Activated naive CD4-positive, alpha-beta T cell (primary cell): ENCODE data around the gene SSR2.

Source experiments
- DNase-seq, 4 experiments: peaks; one replicate each; lab custom pipeline; 2025; lab: John Stamatoyannopoulos, UW

Gene SSR2

DNA sequence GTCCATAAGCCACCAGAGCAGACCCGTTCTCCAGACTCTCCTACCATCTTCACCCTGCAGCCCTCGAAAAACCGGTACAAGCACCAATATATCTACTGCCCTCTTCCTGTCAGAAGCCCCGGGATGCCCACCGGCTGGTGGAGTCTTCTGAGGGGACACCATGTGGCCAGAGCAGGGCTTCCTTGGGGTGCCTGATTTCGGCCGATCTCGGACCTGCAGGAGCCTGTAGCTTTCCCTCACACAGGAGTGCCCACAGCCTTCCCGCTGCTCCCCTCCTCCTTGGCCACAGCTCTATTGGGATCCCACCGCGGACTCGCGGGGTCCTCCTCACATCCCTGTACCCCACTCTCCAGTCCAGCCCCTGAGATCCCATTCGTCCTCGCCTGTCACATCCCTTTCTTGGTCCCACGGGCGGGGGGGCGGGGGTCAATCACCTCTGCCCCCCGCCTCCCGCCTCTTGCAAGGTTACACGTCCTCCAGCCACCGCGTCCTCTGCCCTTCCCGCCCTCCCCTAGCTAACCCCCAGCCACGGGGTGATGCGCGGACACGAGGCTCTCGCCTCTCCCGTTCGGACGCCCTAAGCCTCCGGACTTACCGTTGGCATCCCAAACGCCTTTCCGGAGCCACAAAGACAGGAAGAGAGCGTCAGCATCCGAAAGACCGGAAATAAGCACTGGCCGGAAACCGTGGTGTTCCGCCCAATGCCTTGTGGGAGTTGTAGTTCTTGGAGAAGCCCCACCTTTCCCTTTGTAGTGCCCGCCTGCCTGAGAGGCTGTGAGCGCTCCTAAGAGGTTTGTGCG lies at the start of gene SSR2:
TSS of gene SSR2 (minus strand) at position 659 of the 800 bp plus-strand sequence. CDS start 784 bp downstream, outside the sequence.
- peak; percentile 35 to 69 (median 52) for DNase-seq

DNA sequence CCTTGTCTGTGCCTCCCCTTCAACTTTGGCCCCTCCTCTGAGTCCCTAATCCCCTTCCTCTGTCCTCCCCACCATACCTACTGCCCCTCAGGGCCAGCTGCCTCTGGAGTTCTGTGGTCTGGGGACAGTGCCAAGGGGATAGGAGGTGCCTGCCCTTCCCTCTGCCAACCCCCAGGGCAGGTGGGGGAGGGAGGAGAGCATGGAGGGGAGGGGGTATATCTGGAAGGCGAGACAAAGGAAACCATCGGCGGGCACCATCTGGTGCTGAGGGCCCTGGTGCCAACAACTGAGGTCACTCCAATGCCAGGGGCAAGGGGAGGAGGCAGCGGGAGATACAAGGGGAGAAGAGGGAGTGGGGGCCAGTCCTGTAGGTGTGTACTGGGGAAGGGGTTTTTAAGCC lies 49.8 kb upstream of the SSR2 start:
- DNase-seq = no peak

DNA sequence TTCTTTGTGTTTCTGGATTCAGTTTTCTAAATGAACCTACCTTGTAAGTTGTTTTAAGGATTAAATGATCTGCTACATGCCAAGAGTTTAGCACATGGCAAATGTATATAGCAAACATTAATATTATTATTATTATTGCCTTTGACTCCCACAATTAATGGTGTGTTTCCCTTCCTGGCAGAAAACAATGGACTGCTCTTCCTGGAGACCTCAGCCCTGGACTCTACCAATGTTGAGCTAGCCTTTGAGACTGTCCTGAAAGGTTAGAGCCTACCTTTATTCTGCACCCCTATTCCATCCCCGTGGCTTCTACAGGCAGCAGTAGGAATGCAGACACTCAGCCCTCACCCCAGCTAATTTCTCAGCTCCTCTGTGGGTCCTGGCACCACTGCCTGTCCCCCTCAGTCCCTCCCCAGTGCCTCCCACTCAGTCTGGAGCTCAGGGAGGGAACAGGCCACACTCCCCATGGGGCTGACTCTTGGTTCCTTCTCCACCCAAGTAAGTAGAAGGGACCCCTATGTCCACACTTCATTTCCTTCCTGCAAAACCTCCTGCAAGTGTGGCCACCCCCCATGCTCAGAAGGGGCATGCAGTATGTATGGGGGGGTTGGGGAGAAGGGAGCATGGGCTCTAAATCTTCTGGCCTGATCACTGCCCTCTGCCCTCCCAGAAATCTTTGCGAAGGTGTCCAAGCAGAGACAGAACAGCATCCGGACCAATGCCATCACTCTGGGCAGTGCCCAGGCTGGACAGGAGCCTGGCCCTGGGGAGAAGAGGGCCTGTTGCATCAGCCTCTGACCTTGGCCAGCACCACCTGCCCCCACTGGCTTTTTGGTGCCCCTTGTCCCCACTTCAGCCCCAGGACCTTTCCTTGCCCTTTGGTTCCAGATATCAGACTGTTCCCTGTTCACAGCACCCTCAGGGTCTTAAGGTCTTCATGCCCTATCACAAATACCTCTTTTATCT lies 49.0 kb upstream of the SSR2 start:
- no peak for DNase-seq

DNA sequence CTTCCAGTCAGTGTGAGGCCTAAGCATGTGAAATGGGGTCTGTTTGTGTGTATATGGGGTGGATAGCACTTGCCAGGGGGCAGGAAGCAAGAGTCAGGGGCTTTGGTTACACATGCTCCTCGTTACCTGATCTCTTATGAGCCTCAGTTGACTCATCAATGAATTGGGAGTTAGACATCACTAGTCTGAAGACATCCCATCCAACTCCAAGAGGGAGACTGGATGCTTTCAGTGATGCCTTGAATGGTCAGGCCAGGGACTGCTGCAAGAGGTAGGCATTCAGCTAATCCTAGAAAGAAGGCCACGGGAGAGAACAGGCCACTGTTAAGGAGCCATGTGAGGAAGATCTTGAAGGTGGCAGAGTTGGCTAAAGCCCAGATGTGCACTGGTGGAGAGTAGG lies 46.5 kb upstream of the SSR2 start:
- no peak for DNase-seq

DNA sequence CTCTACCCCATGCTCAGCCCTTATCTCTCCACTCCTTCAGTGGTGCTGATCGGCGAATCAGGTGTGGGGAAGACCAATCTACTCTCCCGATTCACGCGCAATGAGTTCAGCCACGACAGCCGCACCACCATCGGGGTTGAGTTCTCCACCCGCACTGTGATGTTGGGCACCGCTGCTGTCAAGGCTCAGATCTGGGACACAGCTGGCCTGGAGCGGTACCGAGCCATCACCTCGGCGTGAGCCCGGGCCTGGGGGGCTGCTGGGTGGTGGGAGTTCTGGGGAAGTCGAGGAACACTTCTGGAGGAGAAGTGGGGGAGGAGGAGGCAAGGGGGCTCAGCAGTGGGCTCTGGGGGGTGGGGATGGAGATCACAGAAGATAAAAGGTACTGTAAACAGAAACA lies 45.1 kb upstream of the SSR2 start:
- DNase-seq = no peak

DNA sequence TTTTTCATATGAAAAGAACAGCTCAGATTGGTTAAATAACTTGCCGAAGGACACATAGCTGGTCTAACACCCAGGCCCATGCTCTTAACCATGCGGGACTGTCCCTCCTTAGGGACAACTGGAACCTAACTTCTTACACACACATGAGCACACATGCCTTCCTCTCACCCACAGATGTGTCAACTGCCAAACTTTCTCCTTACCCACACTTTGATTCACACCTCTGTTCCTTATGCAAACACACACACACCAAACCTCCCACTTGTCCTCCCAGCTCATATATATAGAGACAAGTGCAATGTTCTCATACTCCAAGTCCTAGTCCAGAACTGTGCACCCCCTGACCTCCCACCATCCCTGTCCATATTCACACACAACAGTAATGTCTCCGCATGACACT lies 44.5 kb upstream of the SSR2 start:
- DNase-seq = no peak

DNA sequence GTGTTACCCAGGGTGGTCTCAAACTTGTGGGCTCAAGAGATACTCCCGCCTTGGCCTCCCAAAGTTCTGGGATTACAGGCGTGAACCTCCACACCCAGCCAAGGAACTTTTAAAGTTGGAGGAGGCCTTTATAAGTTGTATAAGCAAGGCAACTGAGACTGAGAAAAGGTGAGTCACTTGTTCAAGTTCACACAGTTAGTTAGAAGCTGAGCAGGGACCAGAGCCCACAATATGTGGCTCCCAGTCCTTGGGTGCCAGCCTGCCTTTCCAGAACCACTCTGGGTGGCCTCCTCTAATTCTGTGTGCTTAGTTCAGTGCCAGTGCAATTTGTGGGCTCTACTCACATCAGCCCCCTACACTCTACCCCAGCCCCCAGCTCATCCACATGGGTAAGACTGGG lies 43.9 kb upstream of the SSR2 start:
- DNase-seq = no peak

DNA sequence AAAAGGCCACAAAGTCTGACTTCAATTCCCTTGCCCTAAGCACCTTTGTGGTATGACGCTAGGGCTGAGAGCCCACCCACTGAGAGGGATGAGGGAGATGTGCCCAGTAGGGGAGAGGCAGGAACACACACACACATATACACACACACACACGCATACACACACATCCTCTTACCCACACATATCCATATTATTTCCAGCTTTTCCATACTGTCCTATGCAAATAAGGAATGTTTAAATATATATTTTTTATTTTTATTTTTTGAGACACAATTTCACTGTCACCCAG lies 43.2 kb upstream of the SSR2 start:
- no peak for DNase-seq

DNA sequence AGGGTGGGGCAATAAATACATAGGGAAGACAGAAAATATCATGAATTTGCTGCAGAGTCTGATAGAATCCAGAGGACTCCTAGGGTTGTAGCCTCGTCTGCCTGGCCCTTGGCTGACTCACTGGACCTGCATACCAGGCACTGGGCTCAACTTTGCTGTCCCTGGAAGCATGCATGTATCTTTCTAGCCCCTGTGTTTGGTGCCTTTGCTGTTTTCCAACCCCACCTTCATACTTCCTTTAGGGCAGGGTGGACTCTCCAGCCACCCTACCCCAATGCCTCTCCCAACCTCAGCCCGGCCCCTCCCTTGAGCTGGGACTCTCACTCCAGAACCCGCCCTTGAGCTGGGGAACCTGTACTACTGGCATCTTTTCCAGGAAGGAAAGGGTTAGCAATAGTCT lies 41.4 kb upstream of the SSR2 start:
- DNase-seq = no peak

DNA sequence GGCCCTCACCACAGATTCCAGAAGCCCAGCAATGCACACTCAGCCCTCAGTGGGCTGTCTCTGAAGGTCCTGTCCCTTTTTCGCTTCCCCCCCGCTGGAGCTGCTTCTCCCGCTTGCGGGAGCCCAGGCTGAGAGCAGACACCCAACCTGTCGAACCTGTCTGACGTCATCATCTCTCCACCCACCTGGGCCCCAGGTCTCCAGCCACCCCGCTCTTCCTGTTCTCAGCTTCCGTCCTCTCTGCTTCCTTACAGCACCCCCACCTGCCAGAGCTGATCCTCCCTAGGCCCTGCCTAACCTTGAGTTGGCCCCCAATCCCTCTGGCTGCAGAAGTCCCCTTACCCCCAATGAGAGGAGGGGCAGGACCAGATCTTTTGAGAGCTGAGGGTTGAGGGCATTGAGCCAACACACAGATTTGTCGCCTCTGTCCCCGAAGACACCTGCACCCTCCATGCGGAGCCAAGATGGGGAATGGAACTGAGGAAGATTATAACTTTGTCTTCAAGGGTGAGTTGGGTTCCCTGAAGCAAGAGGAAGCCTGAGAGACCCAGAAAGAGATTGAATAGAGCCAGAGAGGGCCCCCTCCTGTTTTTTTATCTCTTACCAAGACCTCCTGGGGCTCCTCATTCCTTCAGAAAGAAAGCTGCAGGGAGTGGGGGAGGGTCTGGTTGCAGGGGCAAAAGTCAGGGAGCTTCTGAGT lies 40.3 kb upstream of the SSR2 start, which contains the start of gene RAB25:
TSS of gene RAB25 (plus strand) at position 224 of the 700 bp plus-strand sequence. CDS start at position 465, 241 bp downstream.
- no peak for DNase-seq

DNA sequence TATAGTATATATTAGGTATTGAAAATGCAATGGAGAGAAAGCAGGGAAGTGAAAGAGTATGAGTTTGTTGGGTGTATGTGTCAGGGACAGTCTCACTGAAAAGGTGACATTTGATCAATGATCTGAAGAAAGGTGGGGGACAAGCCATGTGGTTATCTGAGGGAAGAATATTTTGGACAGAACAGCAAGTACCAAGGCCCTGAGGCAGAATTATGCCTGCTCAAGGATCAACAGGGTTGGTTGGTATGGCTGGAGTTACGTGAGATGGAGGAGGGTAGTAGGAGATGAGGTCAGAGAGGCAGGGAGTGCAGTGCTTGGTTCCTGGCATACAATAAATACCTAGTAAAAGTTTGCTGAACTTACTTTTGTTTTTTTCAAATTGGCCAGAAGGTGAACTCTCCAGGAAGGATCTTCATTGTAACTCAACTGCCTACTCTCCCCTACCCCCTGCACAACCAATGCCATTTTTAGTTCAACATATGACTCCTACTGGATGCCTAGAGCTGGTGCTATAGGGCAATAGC lies 35.6 kb upstream of the SSR2 start:
- DNase-seq = no peak

DNA sequence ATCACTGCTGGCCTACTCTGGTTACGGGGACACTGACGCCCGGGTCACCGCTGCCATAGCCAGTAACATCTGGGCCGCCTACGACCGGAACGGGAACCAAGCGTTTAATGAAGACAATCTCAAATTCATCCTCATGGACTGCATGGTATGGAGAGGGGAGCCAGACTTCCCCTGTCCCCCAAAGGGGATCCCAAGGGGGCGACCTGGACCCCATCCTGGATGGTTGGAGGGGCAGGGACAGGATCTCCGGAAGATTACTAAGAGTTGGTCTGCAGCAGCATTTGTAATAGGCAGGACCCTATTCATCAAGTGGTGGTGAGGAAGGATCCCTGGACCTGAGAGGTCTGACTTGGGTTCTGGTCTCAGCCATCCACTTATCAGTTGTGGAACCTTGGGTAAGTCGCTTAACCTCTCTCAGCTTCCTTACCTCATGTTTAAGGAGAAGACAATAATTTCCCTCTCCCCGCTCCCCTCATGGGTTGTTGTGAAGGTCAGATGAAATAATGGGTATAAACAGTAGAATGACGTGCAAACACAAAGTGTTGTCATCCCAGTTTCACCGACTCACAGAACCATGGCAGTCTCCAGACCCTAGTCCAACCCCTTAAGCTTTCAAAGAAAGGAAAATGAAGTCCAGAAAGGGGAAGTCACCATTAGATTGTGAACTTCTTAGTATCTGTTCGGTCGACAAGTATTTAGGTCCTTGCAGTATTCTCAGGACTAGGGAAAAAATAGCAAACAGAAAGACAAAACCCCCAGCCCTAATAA lies 34.7 kb upstream of the SSR2 start:
- DNase-seq = no peak

DNA sequence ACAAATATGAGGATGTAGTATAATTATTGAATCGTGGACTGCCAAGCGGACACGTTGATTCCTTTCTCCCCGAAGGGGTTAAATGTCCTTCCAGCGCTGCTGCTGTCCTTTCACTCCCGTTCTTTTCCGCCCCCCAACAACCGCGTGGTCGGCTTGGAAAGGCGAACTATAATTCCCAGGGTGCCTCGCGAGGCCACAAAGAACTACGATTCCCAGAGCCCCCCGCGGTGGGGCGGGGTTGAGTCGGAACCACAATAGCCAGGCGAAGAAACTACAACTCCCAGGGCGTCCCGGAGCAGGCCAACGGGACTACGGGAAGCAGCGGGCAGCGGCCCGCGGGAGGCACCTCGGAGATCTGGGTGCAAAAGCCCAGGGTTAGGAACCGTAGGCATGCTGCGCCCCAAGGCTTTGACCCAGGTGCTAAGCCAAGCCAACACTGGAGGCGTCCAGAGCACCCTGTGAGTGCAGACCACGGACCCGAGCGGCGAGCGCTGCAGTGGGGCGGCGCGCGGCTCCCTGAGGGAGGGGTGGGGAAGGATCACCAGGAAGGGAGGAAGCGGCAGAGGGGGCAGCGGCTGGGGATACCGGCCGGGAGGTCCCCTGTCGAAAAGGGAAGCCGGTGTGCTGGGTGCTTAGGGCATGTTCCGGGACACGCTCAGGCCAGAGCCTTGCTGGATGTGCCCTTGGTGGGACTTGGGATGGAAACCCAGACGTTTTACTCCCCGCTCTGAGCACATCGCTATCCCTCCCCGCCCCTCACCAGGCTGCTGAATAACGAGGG lies 33.9 kb upstream of the SSR2 start, which contains the start of gene LAMTOR2:
TSS of gene LAMTOR2 (plus strand) at position 283 of the 781 bp plus-strand sequence. CDS start at position 391, 108 bp downstream.
- peak; percentile 82 to 93 (median 88) for DNase-seq

DNA sequence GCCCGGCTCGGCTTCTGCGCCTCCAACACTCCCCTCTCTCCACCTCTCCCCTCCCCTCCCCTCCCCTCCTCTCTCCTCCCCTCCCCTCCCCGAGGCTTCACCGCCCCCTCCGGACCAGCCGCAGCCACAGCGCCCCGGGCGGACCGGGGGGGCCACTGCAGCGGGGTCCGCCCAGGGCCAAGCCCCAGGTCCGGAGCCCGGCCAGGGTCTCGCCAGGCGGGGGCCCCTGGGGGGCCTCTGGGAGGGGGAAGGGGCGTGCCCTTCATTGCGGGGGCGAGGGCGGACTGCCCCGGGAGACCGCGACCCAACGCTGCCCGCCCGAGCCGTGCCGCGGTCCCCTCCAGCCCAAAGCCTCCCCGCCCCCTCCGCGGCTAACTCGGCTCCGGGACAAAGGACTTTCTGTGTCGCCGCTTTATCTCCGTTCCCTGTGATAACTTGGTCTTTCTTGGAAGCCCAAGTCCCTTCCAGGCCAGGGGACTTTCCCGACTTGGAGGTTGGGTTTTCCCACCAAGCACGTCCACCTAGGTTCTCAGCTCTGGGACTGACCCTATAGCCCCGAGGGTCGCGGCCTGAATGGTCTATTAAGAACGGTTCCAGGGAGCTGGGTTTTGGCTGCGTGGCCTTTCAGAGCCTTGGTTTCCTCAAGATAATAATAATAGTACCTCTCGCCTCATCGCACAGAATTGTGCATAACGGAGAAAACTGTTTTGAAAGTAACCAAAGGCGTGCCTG lies 33.2 kb upstream of the SSR2 start, which contains the start of gene UBQLN4:
TSS of gene UBQLN4 (minus strand) at position 31 of the 732 bp plus-strand sequence. CDS start 97 bp downstream, outside the sequence.
- DNase-seq = peak; percentile 58 to 83 (median 64)

DNA sequence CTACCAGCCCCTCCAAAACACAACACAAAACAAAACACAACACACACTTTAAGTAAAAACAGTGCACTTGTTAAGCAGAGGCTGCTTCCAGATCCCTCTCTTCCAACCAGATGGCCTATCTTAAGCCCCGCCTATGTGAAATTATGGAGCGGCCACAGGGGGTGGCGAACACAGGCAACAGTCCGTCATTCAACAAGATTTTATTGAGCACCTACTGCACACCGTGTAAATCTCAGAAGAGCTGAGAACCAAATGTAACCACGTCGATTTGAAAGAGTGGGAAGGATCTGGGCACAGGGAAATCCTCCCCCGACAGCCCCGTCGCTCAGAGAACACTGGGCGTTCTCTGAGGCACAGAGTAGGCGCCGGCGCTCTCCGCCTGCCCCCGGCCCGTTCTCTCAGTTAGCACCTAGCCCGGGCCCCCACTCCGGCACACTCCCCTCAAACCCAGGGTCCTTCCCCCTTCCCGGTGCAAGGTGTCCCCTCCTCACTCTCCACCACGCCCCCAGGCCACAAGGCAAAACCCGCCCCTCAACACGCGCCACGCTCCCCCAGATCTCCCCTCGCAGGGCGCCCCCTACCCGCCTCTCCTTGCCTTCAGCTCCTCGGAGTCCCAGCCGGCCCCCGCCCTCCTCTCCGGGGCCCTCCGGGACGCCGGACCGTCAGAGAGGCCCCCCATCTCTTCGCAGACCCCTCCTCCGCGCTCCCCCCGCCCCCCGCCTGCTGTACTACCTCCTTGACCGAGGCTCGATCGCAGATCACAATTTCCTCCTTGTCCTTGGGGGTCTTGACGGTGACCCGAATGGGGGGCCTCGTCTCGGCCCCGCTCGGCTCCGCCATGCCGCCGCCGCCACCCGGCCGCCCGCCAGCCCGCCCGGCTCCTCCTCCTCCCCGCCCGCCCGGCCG lies 32.4 kb upstream of the SSR2 start:
- peak; percentile 26 to 70 (median 37) for DNase-seq

DNA sequence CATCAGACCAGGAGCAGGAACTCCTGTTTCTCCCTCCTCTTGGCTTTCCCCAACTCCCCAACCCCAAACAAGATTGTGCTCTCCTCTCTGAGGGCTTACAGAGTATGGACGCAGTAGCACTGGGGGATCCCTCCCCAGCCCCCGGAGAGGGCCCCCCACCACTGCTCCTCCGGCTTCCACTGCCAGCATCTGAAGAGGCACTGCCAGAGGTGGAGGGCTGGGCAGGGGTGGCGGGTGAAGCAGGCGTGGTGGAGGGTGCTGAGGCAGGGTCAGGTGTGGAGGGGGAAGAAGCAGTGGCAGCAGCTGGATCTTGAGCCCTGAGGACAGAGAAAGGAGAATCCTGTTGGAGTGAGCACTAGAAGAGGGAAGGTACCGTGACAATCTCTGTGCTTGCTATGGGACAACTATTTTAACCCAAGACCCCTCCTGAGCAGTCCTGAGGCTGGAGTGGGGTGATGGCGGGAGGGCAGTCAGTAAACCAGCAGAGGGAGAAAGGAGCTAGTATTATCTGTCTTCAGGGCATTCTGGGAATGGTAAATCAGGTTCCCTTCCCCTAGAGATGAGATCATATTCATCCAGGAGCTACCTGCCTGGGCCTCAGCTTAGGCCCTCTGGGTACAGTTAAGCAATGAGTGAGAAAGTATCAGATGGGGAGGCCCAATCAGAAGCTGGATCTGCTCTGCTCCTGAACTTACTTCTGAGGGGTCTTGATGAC lies 30.4 kb upstream of the SSR2 start:
- DNase-seq = no peak

DNA sequence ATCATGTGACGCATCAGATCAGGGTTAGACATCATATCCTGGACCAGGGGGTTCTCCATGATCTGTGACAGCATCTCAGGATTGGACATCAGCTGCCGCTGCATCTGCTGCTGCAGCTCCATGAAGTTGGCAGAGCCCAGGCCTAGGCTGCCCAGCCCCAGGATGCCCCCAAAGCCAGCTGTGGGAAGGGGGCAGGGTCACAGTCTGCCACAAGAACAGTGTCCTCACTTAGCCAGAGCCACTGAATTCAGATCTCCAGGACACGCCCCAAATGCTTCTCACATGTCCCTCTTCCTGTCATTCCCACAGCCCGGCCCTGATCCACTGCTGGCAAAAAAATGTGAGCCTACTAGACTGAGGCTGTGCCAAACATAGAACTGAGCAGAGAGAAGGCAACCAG lies 29.6 kb upstream of the SSR2 start:
- no peak for DNase-seq
